HEK293 (cell line): ENCODE data around the gene KDM4B.
"Not testable (repeated sequence)": the region's sequence is repeated elsewhere in the genome, so short reads cannot be mapped to it uniquely, and the experiment has no call there.

Source experiments
- ZBTB8A ChIP-seq: fragments of 450-650 bp; formaldehyde crosslinking; IDR thresholded peaks from 2 replicates; pipeline ENCODE4 v1.5.1; 2016; ENCODE audit warnings: missing biosample characterization, missing genetic modification characterization
- ZNF174 ChIP-seq: fragments of 450-650 bp; formaldehyde crosslinking; IDR thresholded peaks from 2 replicates; pipeline ENCODE4 v1.5.0; 2017; ENCODE audit warnings: missing biosample characterization, mild to moderate bottlenecking, missing genetic modification characterization
- TF ChIP-seq, protein P1 (sequence below): fragments of 450-650 bp; formaldehyde crosslinking; IDR thresholded peaks from 2 replicates; pipeline ENCODE4 v1.5.1; 2016; ENCODE audit warnings: missing biosample characterization, missing genetic modification characterization

DNA sequence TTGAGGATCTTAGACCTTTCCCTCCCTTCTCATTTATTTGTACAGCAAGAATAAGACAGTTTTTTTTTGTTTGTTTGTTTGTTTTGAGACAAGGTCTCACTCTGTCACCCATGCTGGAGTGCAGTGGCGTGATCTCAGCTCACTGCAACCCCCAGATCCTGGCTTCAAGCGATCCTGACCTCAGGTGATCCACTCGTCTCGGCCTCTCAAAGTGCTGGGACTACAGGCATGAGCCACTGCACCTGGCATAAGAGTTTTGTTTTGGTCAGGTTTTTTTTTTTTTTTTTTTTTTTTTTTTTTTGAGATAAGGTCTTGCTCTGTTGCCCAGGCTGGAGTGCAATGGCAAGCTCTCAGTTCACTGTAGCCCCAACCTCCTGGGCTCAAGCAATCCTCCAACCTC, 30.5 kb upstream of the KDM4B start:
- not testable (repeated sequence) for TF ChIP-seq ZNF174, ZBTB8A (tag by site-specific recombination)
- TF ChIP-seq, protein P1, sequence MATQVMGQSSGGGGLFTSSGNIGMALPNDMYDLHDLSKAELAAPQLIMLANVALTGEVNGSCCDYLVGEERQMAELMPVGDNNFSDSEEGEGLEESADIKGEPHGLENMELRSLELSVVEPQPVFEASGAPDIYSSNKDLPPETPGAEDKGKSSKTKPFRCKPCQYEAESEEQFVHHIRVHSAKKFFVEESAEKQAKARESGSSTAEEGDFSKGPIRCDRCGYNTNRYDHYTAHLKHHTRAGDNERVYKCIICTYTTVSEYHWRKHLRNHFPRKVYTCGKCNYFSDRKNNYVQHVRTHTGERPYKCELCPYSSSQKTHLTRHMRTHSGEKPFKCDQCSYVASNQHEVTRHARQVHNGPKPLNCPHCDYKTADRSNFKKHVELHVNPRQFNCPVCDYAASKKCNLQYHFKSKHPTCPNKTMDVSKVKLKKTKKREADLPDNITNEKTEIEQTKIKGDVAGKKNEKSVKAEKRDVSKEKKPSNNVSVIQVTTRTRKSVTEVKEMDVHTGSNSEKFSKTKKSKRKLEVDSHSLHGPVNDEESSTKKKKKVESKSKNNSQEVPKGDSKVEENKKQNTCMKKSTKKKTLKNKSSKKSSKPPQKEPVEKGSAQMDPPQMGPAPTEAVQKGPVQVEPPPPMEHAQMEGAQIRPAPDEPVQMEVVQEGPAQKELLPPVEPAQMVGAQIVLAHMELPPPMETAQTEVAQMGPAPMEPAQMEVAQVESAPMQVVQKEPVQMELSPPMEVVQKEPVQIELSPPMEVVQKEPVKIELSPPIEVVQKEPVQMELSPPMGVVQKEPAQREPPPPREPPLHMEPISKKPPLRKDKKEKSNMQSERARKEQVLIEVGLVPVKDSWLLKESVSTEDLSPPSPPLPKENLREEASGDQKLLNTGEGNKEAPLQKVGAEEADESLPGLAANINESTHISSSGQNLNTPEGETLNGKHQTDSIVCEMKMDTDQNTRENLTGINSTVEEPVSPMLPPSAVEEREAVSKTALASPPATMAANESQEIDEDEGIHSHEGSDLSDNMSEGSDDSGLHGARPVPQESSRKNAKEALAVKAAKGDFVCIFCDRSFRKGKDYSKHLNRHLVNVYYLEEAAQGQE (tag by site-specific recombination), result not testable (repeated sequence)
